Measurements from ENCODE around the gene PLCL1. TPM values are rescaled to one million over a fixed set of nuclear protein-coding genes. Genes with fewer than 3 reads are reported as not detected.

PLCL1 gene
- total and polyA plus RNA-seq, 8 donors, result 0.93 to 28.7 (median 3.1) TPM

DNA sequence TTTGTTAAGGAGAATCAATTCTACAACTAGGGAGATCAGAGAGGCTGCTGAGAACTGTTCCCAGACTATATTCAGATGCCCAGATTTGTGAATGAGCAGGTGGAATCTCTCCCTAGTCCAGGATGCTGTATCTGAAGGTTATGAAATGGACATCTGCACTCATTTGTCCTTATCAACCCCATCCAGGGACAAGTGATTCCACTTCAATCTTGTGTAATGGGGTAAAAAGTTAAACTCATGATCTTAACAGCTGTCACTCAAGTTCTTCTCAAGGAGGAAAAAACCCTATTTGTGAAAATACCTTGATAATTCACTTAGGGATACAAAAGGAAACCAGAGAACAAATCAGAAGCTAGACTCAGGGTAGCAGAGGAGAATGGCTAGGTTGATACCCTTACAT is 144.8 kb downstream of the PLCL1 start:
- Histone ChIP-seq H3K9me3 (no peaks in the 10 kb centered on the region), H3K36me3 (no peaks in the 10 kb centered on the region), H3K4me3 (no peak overlapping the region), H3K27ac (no peak overlapping the region), H3K4me1 (peaks cover 0 to 33% (median 11%) of the 10 kb centered on the region in 4 donors), H3K27me3 (no peaks in the 10 kb centered on the region)
- no peak for DNase-seq
- no peak for TF ChIP-seq POLR2A (IDR thresholded peaks at IDR 0.05)
- TF ChIP-seq EP300 (IDR thresholded peaks at IDR 0.05), result no peak
- TF ChIP-seq, protein P1, sequence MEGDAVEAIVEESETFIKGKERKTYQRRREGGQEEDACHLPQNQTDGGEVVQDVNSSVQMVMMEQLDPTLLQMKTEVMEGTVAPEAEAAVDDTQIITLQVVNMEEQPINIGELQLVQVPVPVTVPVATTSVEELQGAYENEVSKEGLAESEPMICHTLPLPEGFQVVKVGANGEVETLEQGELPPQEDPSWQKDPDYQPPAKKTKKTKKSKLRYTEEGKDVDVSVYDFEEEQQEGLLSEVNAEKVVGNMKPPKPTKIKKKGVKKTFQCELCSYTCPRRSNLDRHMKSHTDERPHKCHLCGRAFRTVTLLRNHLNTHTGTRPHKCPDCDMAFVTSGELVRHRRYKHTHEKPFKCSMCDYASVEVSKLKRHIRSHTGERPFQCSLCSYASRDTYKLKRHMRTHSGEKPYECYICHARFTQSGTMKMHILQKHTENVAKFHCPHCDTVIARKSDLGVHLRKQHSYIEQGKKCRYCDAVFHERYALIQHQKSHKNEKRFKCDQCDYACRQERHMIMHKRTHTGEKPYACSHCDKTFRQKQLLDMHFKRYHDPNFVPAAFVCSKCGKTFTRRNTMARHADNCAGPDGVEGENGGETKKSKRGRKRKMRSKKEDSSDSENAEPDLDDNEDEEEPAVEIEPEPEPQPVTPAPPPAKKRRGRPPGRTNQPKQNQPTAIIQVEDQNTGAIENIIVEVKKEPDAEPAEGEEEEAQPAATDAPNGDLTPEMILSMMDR (IDR thresholded peaks at IDR 0.05), result no peak
- no peak for TF ChIP-seq POLR2AphosphoS5 (IDR thresholded peaks at IDR 0.05)
- intact Hi-C loops (cut with DNase I; ENCODE audit: low total_unique reads), result no loop called here

DNA sequence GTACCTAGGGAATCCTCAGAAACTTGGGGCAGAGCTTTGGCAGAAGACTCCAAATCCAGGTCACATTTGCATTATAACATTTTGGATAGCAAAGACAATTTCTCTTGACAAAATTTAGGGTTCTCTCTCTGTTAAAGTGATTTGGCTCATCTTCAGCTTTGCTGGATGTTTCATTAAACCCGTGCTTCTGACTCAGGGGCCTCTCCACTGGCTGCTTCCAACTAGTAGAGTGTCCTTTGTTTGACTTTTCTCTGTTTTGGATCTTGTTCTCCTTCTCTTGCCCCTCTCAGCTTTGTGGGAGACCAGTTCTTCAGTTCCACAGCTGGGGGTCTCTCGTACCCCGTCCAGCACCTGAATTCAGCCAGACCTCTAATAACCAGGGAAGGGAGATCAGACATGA is 145.6 kb downstream of the PLCL1 start:
- WGBS, 5 donors, result 87 to 92% (median 91%) methylated on average over 3 of the region's 3 CpGs
- intact Hi-C loops (cut with DNase I; ENCODE audit: low total_unique reads), result no loop called here
- no peaks in the 10 kb centered on the region for H3K9me3 ChIP-seq
- no peak overlapping the region for H3K27ac ChIP-seq
- no peak overlapping the region for H3K4me3 ChIP-seq
- no peak for TF ChIP-seq EP300 (IDR thresholded peaks at IDR 0.05)
- TF ChIP-seq, protein P1 (IDR thresholded peaks at IDR 0.05), result no peak
- TF ChIP-seq POLR2AphosphoS5 (IDR thresholded peaks at IDR 0.05), result no peak
- no peak for TF ChIP-seq POLR2A (IDR thresholded peaks at IDR 0.05)
- H3K4me1 ChIP-seq, result peaks cover 0 to 25% (median 7%) of the 10 kb centered on the region in 4 donors
- H3K36me3 ChIP-seq, result no peaks in the 10 kb centered on the region
- no peaks in the 10 kb centered on the region for H3K27me3 ChIP-seq
- no peak for DNase-seq

DNA sequence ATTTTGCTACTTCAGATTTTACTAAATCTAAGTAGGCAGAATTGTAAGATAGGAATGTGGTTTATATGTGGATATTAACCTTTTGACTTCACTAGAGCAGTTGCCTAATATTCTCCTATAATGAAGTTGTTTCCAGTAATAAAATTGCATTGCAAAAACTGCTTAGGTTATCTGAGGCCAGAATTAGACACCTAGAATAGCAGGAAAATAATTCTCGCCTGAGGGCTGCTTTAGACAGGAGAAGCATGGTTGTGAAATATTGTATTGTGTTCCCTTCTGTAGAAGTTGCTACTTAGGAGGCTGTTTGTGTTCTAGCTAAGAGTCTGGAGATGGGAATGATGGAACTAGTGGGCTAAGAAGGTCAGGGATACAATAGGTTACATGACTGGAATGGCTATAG is 146.3 kb downstream of the PLCL1 start:
- peaks cover 0 to 25% (median 6%) of the 10 kb centered on the region in 4 donors for H3K4me1 ChIP-seq

DNA sequence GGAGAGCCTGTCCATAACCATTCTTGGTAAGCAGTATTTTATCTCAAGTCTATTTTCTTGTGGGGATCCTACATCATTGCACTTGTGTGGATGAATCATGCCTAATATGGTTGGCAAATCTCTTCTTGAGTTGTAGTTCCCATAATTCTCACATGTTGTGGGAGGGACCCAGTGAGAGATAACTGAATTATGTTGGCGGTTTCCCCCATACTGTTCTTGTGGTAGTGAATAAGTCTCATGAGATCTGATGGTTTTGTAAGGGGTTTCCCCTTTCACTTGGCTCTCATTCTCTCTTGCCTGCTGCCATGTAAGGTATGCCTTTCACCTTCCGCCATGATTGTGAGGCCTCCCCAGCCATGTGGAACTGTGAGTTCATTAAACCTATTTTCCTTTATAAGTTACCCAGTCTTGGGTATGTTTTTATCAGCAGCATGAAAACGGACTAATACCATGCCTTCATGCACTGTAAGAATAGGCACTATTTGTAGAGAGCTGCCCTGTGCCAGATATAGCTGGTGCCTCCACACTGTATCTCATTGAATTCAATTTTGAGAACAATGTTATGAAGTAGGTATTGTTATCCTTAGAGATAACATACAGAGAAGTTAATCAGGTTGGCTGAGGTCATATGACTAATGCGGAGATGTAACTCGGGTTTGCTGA is 148.3 kb downstream of the PLCL1 start:
- H3K27me3 ChIP-seq, result no peaks in the 10 kb centered on the region
- H3K9me3 ChIP-seq, result peaks cover 0 to 7% (median 0%) of the 10 kb centered on the region in 4 donors
- WGBS, 5 donors, result 84 to 89% (median 88%) methylated on average over 5 of the region's 5 CpGs
- no peak for DNase-seq
- intact Hi-C loops (cut with DNase I; ENCODE audit: low total_unique reads), result no loop called here
- H3K27ac ChIP-seq, result no peak overlapping the region
- peaks cover 0 to 18% (median 3%) of the 10 kb centered on the region in 4 donors for H3K4me1 ChIP-seq
- H3K4me3 ChIP-seq, result no peak overlapping the region
- TF ChIP-seq, protein P1 (IDR thresholded peaks at IDR 0.05), result no peak
- TF ChIP-seq EP300 (IDR thresholded peaks at IDR 0.05), result no peak
- no peak for TF ChIP-seq POLR2AphosphoS5 (IDR thresholded peaks at IDR 0.05)
- TF ChIP-seq POLR2A (IDR thresholded peaks at IDR 0.05), result no peak
- H3K36me3 ChIP-seq, result no peaks in the 10 kb centered on the region

More for the DNA sequence above, 146.3 kb downstream of the PLCL1 start:
- 80 to 97% (median 81%) methylated on average over 1 of the region's 1 CpG for WGBS, 5 donors
- Histone ChIP-seq H3K4me3 (no peak overlapping the region), H3K27ac (no peak overlapping the region), H3K36me3 (no peaks in the 10 kb centered on the region), H3K9me3 (peaks cover 0 to 2% (median 0%) of the 10 kb centered on the region in 4 donors), H3K27me3 (no peaks in the 10 kb centered on the region)
- intact Hi-C loops (cut with DNase I; ENCODE audit: low total_unique reads), result no loop called here
- TF ChIP-seq EP300 (IDR thresholded peaks at IDR 0.05), result no peak
- no peak for DNase-seq

DNA sequence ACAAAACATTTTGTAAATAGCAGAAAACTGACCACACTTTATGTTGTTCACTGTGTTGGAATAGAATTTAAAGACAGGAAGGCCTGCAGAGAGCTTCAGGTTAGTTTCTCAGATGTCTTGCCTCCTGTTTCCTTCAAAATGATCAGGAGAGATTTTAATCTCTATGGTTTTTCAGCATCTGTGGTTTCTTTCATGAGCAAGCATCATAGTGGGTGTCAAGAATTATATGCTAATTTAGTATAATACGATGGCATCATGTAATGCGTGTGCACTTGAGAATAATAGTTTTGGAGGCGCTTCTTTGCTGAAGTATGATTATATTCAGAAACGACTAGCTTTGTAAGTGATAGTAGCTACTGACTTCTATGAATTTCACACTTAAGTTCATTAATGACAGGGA is 149.9 kb downstream of the PLCL1 start:
- no peak for DNase-seq
- TF ChIP-seq POLR2AphosphoS5 (IDR thresholded peaks at IDR 0.05) (no peak), EP300 (IDR thresholded peaks at IDR 0.05) (no peak), POLR2A (IDR thresholded peaks at IDR 0.05) (no peak)
- TF ChIP-seq, protein P1 (IDR thresholded peaks at IDR 0.05), result no peak
- H3K4me1 ChIP-seq, result peaks cover 0 to 14% (median 3%) of the 10 kb centered on the region in 4 donors
- H3K27me3 ChIP-seq, result no peaks in the 10 kb centered on the region
- no peak overlapping the region for H3K4me3 ChIP-seq
- intact Hi-C loops (cut with DNase I; ENCODE audit: low total_unique reads), result no loop called here
- no peaks in the 10 kb centered on the region for H3K36me3 ChIP-seq
- H3K27ac ChIP-seq, result no peak overlapping the region
- peaks cover 0 to 7% (median 0%) of the 10 kb centered on the region in 4 donors for H3K9me3 ChIP-seq
- 79 to 86% (median 84%) methylated on average over 4 of the region's 4 CpGs for WGBS, 5 donors
